Measurements from ENCODE around the gene GFER. TPM values are rescaled to one million over a fixed set of nuclear protein-coding genes. Genes with fewer than 3 reads are reported as not detected.

The GFER gene
- total RNA-seq, 1 donor, result 8.6 TPM

- TF ChIP-seq, protein P1, sequence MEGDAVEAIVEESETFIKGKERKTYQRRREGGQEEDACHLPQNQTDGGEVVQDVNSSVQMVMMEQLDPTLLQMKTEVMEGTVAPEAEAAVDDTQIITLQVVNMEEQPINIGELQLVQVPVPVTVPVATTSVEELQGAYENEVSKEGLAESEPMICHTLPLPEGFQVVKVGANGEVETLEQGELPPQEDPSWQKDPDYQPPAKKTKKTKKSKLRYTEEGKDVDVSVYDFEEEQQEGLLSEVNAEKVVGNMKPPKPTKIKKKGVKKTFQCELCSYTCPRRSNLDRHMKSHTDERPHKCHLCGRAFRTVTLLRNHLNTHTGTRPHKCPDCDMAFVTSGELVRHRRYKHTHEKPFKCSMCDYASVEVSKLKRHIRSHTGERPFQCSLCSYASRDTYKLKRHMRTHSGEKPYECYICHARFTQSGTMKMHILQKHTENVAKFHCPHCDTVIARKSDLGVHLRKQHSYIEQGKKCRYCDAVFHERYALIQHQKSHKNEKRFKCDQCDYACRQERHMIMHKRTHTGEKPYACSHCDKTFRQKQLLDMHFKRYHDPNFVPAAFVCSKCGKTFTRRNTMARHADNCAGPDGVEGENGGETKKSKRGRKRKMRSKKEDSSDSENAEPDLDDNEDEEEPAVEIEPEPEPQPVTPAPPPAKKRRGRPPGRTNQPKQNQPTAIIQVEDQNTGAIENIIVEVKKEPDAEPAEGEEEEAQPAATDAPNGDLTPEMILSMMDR (IDR thresholded peaks at IDR 0.05; ENCODE audit: insufficient read depth, low read length), result no peak
- DNase-seq (ENCODE audit: low read depth), result no peak
- peak overlapping the region; percentile 28 for H3K4me3 ChIP-seq (ENCODE audit: low read depth, low read length)
These were observed 6.5 kb downstream of the GFER start for GRCh38 chr16:1990351-1991134.

DNA sequence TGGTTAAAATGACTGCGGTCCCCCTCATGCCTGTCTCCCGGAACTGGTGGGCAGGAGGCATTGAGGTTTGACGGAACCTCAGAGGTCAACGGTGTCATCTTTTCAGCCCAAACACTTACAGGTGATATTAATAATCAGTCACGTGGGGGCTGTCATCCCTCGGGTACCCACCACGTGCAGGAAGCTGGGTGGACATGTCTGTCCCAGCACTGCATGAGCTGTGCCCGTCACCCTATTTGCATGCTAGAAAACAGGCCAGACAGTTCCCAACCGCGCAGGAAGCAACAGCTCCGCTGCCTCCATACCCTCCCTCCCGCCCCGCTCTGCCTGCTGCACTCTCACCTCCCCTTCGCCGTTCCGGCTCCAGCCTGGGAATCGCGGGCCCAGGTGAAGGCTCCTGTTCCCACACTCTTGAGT, 7.2 kb downstream of the GFER start:
- TF ChIP-seq, protein P1 (IDR thresholded peaks at IDR 0.05; ENCODE audit: insufficient read depth, low read length), result no peak
- no peak overlapping the region for H3K4me3 ChIP-seq (ENCODE audit: low read depth, low read length)
- no peak for DNase-seq (ENCODE audit: low read depth)

DNA sequence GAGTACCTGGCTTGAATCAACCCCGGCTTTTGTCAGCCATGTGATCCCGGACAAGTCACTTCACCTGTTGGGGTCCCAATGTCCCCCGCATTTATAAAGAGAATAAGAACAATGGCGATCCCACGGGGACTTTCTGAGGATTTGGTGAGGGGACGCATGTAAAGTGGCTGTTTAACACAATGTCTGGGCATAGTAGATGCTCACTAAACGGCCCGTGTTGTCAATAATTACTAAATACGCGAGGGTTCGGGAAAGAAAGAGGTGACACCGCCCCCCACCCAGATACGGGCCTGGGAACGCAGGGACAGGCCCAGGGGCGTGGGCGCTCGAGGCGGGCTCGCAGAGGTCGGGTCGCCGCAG, 7.6 kb downstream of the GFER start:
- peak overlapping the region; percentile 54 for H3K4me3 ChIP-seq (ENCODE audit: low read depth, low read length)
- TF ChIP-seq, protein P1 (IDR thresholded peaks at IDR 0.05; ENCODE audit: insufficient read depth, low read length), result no peak
- DNase-seq (ENCODE audit: low read depth), result no peak

DNA sequence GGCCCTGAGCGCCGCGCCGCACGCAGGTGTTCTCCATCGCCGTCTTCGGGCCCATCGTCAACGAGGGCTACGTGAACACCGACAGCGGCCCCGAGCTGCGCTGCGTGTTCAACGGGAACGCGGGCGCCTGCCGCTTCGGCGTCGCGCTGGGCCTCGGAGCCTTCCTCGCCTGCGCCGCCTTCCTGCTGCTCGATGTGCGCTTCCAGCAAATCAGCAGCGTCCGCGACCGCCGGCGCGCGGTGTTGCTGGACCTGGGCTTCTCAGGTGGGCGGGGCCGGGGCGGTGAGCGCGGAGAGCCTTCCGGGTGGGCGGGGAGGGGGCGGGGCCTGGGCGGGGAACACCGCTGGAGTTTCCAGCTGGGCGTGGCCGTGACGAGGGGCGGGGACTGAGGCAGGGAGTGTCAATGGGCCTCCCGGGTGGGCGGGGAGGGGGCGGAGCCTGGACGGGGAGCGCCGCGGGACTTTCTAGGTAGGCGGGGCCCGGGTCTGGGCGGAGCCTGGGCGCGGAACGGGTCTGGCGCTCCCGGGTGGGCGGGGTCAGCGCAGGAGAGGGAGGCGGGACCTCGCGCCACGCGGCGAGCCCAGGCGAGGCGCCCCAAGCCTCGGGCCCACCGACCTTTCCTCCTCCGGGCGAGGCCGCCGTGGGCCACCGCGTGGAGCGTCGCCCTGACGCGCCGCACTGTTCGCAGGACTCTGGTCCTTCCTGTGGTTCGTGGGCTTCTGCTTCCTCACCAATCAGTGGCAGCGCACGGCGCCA, 8.1 kb downstream of the GFER start:
- DNase-seq (ENCODE audit: low read depth), result peak; percentile 88
- peak overlapping the region; percentile 54 for H3K4me3 ChIP-seq (ENCODE audit: low read depth, low read length)
- TF ChIP-seq, protein P1 (IDR thresholded peaks at IDR 0.05; ENCODE audit: insufficient read depth, low read length), result no peak

DNA sequence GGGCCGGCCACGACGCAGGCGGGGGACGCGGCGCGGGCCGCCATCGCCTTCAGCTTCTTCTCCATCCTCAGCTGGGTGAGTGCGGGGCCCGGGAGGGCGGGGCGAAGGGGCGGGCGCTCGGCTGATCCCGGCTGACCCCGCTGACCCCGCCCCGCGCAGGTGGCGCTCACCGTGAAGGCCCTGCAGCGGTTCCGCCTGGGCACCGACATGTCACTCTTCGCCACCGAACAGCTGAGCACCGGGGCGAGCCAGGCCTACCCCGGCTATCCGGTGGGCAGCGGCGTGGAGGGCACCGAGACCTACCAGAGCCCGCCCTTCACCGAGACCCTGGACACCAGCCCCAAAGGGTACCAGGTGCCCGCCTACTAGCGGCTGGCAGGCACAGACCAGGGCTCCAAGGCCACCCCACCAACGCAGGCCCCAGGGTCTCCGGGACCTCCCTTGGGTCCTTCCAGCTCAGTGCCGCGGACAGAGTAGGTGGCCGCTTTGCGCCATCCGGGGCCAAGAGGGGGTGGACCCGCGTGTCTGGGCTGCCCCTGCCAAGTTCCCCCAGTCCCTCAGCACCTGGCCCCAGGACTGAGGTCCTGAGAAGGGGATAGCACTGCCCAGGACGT, 8.8 kb downstream of the GFER start:
- H3K4me3 ChIP-seq (ENCODE audit: low read depth, low read length), result no peak overlapping the region
- TF ChIP-seq, protein P1 (IDR thresholded peaks at IDR 0.05; ENCODE audit: insufficient read depth, low read length), result no peak
- no peak for DNase-seq (ENCODE audit: low read depth)

DNA sequence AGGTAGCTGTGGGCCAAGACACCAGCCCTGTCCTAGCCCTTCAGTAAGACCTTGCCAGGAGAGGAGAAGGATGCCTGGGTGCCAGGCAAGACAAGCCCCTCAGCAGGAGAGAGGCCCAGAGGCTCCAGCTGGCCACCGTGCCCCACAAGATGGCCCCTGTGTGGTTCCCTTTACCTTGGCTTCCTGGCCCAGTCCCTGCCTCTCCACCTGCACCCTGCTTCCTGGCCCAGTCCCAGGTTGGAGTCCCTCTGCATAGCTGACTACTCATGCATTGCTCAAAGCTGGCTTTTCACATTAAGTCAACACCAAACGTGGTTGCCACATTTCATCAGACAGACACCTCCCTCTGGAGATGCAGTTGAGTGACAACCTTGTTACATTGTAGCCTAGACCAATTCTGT, 9.7 kb downstream of the GFER start:
- TF ChIP-seq, protein P1 (IDR thresholded peaks at IDR 0.05; ENCODE audit: insufficient read depth, low read length), result no peak
- DNase-seq (ENCODE audit: low read depth), result no peak
- H3K4me3 ChIP-seq (ENCODE audit: low read depth, low read length), result no peak overlapping the region

All from fibroblast of the aortic adventitia (primary cell).